ENCODE data around the gene PCA3.

PCA3 gene

DNA sequence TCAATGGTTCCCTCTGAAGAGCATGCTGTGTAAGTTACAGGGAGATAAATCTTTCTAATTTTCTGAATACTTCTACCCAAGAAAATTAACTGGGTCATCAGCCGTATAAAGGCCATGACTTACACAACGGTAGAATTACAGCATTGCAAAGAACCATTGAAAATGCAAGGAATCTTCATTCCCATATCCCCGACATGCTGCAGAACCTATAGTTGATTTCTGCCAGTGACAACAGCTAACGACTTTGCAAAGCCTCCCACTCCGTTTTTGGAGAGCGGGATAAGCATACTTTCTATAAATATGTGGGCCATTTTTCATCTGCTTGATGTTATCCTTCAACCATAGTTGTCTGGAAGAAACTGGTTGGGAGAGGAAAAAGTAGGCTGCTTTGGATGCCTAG, 56.2 kb downstream of the PCA3 start:
- DNase-seq (ENCODE audit: low read depth in 3 of 3, low spot score in 1 of 3), result no peak

DNA sequence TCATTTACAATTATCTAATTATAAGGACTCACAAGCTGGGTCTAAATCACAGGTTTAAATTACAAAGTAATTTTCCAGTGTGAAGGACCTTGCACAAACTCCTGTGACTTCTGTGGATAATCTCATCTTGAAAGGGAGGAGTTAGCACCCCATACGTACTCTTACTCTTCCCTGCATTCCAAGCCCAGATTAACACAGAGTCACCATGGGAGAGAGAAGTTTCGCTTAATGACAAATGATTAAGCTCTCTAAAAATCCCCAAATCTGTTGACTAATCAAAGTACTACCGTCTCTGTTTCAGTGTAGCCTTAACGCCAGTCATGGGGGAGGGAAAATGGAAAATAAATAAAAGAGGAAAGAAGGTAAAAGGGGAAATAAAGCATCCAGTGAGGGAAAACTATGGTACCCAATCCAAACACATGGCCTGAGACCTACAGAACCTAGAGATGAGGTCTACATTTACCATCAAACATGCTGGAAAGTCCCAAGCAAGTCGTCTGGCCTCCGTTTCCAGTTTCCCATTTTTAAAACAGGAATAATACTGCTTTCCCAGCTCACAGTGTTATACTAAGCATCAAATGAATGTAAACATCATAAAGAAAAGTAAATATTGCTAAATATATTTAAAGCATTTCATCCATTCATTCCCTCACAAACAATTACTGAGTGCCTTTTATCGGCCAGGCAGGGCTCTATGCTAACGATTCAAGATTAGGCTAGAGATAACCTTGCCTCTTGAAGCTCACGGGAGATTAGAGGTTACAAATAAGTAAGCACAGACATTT, 63.2 kb downstream of the PCA3 start:
- DNase-seq (ENCODE audit: low read depth in 3 of 3, low spot score in 1 of 3), result no peak

DNA sequence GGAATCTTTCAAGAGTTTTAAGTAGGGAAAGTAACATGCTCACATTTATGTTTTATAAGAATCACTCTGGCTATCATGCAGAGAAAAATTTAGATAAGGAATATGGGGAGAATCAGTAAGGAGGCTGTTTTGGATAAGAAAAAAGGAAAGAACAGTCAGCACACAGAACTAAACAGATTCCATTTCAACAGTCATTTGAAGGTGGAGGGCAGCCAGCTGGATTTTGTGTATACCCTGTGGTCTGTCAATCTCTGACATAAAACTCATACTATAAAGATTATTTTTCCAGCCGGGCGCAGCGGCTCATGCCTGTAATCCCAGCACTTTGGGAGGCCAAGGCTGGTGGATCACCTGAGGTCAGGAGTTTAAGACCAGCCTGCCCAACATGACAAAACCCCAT, 64.2 kb downstream of the PCA3 start:
- DNase-seq (ENCODE audit: low read depth in 3 of 3, low spot score in 1 of 3), result no peak

DNA sequence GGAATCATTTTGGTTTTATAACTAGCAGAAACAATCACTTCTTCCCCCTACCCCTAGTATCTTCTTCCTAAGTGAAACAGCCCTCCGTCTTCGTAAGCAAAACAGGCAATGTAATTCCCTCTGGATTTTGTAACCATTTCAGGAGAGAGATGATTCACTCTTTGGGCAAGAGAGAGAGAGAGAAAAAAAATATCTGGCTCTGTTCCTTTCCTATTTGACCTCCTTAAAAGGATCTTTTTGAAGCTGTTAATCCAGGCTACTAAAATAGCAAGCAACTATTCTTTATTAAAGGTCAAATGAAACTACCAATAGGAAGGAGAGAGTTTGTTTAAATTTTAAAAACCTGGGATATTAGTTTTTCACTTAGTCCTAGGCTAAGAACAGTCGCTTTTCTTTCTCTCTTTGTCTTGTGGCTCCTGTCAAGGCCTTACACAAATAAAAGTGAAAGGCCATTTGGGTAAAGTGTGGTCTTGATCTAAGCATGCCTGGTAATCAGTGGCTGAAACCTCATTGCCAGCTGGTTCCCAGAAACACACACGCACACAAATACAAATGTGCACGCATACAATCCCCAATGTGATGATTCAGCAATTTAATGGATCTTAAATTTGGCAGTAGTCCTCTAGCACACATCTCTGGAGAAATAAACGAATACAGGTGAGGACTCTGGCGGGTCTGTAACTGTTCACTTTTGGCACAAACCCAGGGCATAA, 71.5 kb downstream of the PCA3 start:
- no peak for DNase-seq (ENCODE audit: low read depth in 3 of 3, low spot score in 1 of 3)
